CMK (cell line): ENCODE measurements around the gene ING2.

Experiments
- DNase-seq: peaks from one replicate; pipeline ENCODE4 v3.0.0-alpha.2; 2010; ENCODE audit warnings: low read depth

The ING2 gene

DNA sequence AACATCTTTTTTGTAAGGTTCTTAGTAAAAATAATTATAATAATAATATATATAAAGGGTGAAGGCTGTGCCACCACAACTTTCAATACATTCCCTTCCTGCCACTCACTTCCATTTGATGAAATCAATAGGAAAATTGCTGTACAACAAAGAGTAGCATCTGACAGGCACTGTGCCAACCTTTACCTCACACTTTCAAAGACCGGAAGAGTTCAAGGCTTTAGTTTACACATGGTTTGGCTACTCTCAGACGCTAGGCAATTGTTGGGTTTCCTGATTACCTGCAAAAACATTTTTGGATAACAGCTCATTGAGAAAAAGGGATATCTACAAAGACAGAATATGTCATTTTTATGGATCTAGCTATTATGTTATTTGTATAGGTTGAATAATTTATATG, 5.5 kb upstream of the ING2 start:
- no peak for DNase-seq

DNA sequence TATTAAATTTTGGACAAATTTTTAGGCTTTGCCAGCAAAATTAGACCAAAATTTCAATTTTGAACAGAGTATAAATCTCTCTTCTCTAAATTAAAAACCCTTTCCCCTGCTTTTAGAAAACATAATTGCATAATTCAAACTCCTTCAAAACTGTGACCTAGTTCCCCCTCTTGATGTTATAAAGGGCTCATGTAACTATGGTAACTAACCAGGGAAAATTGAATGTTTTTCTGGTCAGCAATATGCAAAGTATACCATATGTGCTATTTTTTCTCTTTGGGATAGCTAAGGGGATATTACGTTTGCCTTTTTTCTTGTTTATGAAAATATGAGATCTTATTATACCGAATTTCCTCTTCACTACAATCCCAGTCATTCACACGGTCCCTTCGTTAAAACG, 5.1 kb upstream of the ING2 start:
- no peak for DNase-seq

DNA sequence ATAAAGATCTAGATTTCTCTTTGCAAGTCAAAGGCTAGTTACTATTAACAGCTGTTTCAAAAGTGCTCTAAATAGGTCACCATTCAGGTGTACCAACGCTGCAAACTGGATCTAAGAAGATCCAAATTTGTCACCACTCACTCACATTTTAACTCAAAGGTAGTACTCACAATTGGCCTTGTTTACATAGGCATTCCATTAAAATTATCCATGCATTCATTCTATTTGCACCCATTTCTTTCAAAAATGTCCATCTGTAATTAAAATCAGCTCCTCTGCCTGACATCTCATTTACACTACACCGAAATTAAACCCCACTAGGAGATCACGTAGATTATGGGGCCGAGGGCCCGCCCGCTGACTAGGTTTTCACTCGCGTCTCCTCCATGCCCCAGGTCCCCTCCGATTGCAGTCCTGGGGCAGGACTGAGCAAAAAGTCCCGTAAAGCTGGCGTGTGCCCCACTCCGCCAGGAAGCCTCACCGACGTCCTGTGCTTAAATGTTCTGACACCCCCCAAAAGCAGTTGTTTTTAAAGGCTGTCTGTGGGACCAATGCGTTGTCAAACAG, 1.3 kb upstream of the ING2 start:
- DNase-seq = no peak

DNA sequence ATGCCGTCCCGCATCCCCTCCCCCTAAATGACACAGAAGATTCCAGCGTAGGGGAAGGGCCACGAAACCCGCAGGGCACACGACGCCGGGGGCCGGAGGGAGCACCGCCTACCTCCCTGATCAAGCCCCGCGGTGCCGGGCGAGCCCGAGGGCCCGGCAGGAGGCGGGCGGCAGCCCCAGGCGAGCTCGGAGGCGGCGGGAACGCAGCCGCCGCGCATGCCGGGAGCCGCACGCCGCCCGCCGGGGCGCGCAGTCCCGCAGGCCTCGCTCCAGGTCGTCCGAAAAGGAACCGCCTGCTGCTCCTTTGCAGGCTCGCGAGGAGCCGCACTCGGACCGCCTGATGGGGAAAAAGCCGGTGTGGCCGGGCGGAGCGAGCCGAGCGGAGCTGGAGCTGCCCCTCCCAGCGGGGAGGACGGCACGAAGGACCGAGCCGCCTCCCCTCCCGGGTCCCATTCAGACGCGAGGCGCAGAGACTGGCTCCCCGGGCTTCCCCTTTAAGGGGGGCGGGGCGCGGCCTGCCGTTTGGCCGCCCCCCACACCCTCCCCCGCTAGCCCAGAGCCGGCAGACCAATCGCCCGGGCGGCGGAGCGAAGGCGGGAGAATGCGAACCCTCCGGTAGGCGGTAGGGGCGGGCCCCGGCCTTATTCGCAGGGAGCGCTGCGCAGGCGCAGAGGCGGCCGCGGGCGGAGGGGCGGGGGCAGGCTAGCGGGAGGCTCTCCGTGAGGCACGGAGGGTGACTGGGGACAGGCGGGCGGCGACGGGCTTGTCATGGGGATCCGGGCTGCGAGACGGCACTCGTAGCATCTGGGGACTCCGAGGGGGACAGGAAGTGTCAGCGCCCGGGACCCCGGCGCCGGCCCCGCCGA, 561 bp upstream of the ING2 start:
- DNase-seq = peak; percentile 83

DNA sequence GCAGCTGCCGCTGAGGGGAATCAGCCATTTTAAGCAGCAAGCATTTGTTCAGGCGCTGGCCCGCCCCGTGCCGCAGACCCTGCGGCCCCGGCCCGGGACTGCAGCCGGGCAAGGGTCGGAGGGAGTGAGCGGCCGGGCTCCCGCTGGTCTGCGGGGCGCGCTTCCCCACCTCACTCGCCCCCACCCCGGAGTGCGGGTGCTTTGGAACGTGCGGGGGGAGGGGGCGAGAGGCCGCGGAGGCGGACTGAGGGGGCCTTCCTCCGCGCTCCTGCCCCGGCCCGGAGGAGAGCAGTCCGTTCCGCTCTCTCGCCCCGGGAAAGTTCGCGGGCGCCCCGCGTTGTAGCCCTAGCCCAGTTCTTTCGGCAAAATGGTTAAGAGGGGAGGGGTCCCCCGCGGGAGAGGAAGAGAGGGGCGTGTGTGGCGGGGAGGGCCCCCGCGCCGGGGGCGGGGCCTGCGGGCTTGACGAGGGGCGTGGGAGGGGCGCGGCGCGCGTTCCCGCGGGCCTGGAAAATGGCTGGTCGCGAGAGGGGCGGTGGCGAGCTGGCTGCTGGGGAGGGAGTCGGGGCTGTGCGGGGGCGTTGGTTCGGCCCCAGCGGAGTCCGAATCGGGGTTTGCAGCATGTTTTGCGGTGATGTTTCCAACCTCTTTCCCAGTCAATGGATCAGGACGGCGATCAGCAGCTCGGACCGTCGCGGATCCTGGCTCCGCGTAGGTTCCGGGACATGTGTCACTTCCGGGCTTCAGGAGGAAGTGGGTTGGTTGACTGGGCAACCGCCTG, 942 bp downstream of the ING2 start:
- DNase-seq = peak; percentile 79

DNA sequence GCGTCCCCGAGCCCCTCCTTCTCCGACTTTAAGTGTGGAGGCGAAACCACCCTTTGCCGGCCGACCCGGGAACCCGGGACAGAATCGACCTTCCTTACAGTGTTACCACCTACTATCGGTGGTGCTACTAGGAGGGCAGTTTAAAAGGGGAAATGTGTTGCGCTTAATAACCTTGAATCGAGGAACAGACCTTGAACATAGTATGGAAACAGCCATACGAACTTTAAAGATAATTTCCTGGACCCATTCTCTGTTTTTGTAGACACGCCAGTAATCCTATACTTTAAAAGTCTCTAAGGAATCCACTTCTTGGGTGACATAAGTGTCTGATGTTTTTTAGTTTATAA, 1.5 kb downstream of the ING2 start:
- no peak for DNase-seq

DNA sequence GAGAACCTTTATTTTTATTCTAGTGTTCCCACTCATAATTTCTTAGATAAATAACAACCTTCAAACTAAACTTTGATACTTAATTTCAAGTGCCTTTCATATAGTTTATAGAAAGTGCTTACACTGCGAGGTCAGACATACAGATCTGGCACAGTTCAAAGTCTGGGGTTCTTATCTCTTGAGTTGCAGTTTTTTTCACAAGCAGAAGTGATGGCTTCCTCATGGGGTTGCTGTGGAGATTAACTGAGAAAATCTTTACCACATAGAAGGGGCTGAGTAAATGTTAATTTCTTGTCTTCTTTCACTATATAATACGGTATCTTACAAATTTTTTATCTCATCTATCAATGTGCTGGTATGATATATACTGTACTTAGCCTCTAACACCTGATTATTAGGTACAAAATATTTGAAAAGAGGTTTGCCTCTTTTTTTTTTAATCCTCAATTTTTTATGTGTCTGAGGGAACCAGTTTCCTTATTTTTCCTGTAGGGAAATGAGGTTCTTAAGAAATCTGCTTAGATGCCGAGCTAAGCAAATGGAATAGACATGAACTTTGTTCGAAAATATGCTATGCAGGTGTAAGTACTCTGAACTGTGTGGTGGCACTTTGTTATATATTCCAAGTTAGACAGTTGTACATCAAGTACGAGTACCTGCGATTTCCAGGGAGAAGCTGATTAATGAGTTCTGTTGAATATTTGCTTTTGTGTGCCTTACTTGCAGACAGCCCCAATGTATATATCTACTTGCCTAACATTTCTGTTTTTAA, 3.3 kb downstream of the ING2 start:
- DNase-seq = peak; percentile 40

DNA sequence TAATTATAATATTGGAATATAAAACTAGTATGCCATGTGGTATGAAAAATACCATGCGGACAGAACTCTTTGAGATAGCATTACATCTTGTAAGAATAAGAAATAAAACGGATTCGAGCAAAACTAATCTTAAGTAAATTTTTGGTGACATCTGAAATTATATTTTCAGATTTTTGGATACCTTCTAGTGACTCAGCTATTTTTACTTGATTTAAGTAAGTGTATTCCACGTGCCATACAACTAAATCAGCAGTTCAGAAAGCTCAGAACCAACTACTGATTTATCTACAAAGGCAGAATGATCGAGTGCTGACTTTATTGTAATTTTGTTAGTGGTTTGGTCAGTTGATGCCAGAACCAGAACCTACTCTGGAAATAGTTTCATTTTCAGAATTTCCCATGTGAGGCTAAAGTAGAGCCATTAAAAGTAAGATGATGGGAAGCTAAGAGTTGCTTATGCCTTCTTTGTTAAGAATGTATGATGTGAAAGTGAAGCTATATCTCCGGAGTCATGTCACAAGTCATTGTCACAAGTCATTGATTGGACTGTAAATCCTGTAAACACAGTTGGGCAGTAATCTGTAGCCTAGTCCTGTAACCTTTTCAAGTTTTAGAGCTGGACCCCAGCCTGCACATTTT, 4.0 kb downstream of the ING2 start:
- no peak for DNase-seq

DNA sequence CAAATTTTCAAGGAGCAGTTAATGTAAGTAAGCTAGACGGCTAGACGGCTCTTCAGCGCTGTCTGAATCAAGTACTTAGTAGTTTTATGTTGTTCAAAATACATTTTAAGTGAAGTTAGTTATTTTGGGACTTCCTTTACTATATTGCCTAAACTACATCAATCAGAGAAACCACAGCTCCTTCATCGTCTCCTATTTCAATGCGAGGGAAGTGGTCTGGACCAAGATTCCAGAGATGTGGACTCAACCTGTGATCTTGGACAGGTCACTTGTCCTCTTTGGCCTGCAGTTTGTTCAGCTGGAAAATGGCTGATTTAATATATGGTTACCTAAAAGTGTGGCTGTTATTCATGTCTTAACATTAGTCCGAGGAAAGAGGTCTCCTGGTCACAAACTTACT, 10.6 kb downstream of the ING2 start:
- no peak for DNase-seq

DNA sequence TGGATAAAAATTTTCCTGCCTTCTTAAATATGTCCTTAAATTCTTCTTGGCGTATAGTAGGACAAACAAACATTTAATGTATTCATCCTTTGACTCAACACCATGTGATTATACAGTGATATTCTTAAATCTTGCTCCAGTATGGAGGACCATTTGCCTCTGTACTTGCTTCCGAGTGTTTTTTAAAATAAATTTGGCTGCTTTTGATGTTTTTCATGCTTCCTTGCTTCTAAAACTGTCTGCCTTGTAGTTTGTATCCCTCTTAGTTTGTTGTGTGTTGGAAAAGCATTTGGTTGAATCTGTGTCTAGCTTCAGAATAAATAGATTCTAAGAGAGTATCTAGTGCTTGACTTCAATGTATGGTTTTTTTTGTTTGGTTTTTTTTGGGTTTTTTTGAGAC, 12.3 kb downstream of the ING2 start:
- no peak for DNase-seq

DNA sequence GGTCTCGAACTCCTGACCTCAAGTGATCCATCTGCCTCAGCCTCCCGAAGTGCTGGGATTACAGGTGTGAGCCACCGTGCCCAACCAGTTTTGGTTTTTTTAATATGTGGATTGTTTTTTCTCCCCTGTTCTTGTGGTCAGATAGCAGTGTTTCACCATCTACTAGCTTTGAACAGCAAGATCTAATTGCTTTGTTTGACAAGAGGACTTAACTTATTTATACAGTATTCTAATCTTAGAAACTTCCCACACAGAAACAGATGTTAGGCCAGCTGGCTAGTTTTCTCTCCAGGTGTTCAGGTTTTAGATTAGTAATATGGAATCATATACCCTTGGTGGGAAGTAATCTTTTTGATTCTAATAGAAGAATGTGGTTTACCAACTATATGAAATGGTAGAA, 12.9 kb downstream of the ING2 start:
- DNase-seq = no peak

DNA sequence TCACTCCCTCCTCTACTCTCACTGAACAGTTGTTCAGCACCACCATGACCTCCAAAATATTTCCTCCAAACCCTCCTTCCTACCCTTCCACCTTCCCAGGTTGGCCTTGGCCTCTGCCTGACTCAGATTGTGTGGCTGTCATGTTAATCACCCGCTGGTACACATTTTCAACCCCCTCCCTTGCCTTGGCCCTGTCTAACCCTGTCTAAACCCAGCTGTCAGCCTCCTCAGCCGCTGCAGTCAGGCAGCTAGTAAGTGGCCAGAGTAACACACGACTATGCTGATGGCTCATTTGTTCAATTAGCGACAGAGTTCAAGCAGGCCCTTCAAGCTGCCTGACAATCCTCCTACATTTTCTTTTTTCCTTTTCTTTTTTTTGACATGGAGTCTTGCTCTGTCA, 18.0 kb downstream of the ING2 start:
- no peak for DNase-seq

DNA sequence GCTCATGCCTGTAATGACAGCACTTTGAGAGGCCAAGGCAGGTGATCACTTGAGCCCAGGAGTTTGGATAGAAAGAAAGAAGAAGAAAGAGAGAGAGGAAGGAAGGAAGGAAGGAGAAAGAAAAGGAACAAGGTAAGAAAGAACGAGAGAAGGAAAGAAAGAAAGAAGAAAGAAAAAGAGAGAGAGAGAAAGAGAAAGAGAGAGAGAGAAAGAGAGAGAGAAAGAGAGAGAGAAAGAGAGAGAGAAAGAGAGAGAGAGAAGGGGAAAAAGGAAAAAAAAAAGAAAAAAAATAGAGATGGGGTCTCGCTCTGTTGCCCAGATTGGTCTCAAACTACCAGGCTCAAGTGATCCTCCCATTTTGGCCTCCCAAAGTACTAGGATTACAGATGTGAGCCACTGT, 22.5 kb downstream of the ING2 start:
- no peak for DNase-seq

DNA sequence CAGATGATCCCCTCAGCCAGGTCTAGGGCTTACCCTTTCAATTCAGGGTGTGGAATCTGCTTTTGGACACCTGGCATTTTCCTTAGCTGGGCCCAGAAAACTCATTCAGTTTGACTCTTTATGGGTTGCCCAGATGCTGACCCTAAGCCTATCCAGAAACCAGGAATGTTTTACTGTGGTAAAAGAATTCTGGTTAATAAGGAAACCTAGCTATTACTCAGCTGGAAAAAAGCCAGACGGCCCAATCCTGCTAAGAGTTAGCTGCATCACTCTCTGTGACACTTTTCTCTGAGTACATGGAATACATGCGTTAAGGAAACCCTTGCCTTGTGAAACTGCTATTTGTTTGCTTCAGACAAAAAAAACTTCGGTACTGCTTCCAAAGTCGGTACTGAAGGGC, 28.0 kb downstream of the ING2 start:
- DNase-seq = no peak

DNA sequence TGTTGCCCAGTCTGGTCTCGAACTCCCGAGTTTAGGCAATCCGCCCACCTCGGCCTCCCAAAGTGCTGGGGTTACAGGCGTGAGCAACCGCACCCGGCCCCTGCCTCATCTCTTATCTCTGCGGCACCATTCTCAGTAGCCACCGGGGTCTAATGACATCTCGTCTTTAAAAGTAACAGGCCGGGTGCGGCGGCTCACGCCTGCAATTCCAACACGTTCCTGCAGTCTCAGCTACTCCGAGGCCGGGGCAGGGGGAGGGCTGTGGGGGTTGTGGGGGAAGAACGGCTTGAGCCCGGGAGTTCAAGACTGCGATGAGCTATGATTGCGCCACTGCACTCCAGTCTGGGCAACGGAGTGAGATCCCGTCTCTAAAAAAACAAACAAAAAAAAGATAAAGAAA, 28.8 kb downstream of the ING2 start:
- DNase-seq = no peak

DNA sequence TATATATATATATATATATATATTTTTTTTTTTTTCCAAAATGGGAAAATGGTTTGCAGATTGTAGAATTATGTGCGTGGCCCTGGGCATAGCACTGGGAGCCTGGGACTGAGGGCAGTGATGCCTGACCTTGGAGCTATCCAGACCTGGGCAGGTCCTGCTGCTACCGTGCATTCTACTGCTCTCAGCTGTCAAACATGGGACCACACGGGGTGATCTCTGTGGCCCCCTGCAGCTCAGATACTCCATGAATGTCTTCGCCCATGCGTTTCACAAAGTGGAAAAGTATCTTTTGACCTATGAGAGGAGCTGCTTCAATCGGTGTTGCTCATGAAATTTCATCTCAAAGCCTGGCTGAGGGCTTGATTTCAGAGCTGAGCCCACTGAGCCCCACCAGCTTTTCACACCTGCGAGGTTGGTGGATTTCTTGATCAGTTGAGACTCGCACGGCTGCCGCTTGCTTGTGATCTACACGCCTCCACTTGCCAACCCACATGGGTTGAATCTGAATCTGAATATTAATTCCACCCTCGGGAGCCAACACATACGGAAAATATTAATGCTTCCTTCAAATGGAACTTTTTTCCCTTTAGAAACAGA, 35.7 kb downstream of the ING2 start:
- no peak for DNase-seq

DNA sequence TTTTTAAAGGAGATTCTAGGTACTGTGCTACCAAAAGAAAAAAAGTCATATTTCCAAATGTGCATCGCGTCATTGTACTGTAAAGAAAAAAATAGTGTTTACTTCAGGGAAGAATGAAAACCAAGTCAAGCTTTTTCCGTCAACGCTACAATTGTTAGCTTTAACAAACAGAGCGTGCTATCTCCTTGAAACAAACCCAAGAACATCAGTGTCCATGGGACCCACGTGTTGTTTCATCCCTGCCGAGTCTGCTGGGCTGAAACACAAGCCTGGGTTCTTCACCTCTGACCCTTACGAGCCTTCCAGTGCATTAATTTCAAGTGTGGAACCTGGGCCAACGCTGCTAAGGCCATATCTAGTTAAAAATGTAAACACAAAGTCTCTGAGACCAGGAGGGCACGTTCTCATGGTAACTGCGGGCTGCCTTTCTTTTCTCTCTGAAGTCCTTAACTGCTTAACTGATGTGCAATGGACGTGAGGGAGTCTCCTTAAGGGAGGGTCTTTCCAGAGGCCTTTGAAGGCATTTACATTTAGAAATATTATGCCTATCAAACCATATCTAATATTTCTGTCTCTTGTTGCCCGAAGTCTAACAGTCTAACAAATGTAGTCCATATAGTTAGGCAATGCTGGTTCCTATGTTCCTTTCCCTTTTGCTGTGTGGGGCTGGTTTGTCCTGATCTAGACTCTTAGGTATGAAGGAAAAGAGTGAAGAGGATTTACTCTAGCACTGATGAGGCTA, 36.3 kb downstream of the ING2 start:
- DNase-seq = no peak

DNA sequence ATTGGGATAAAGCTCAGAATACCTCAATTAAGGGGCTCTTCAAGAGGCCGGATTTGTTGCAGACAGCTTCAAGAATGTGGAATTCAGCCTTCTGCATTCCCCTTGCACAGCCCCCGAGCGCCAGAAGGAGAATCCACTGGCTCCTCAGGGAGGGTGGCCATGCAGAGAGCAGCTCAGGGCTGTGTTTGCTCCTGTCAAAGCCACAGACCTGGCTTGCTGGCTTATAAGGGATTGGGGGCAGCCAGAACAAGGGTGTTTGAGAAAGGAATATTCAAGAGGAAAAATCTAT, 36.8 kb downstream of the ING2 start:
- DNase-seq = no peak

DNA sequence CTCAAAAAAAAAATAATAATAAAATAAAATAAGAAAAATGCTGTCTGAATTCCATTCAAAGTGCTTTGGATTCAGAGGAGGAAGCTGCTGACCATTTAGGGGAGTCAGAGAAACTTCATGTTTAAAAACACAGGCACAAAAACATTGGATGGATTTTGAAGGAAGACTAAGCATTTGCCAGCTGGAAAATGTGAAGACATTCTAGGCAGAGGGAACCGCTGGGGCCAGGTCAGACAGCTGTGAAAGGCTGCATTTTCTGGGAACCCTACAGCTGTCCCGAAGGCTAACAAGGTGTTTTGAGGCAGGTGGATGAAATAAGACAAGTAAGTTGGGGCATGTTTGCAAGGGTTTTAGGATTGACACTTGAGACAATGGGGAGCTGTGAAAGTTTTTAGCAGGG, 38.6 kb downstream of the ING2 start:
- no peak for DNase-seq

DNA sequence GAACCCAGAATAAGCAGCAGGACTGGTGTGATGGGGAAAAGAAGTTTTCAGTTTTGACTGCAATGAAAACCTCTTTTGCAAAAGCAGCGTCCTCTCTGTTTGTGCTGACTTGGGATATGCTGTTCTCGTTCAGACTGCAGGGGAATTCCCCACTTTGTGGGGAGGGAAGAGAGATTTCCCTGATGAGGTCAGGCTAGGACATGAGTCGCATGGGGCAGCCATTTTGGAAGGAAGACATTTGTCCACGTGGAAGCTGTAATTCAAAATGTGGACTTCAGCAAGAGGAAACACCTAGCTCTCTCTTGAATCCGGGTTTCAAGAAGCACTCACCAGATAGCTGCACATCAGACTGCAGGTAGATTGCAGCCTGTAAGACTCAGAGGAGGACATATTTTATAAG, 39.3 kb downstream of the ING2 start:
- DNase-seq = no peak

DNA sequence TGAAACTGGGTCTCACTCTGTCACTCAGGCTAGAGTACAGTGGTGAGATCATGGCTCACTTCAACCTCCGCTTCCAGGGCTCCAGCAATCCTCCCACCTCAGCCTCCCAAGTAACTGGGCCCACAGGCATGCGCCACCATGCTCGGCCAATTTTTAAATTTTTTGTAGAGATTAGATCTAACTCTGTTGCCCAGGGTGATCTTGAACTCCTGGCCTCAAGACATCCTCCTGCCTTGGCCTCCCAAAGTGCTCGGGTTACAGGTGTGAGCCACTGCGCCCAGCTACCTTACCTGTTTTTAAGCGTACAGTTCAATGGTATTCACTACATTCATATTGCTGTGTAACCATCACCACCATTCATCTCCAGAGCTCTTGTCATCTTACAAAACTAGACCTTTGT, 41.5 kb downstream of the ING2 start:
- DNase-seq = no peak
